BJ (cell line): ENCODE results near the gene PRKCE. TPM values are rescaled to one million over a fixed set of nuclear protein-coding genes. Genes with fewer than 3 reads are reported as not detected.

Source experiments
- CTCF ChIA-PET: fragments of 350-600 bp; formaldehyde crosslinking; extraction: SDS; loops from one replicate; lab custom pipeline; 2021; ENCODE audit warnings: antibody characterized with exemption, inconsistent platforms; lab: Yijun Ruan, JAX
- POLR2A ChIA-PET: fragments of 300-600 bp; sonication (Branson Sonifier 250); formaldehyde crosslinking; extraction: SDS; loops from one replicate; lab custom pipeline; 2021; ENCODE audit warnings: antibody characterized with exemption; lab: Charles Lee
- DNase-seq: peaks from one replicate; pipeline ENCODE4 v3.0.0-alpha.2; 2011; ENCODE audit warnings: low read depth
- H3K27me3 ChIP-seq: 2 replicates; pipeline ENCODE4 v1.6.0; 2011; ENCODE audit warnings: low read length; ENCODE audit not compliant: control insufficient read depth, insufficient read depth
- H3K36me3 ChIP-seq: 2 replicates; pipeline ENCODE4 v1.5.1; 2011; ENCODE audit warnings: low read length; ENCODE audit not compliant: control insufficient read depth, insufficient read depth
- H3K4me3 ChIP-seq: 2 replicates; pipeline ENCODE4 v1.5.1; 2011; ENCODE audit warnings: low read depth, mild to moderate bottlenecking, control low read depth, low read length
- CTCF ChIP-seq: IDR thresholded peaks from 2 replicates; pipeline ENCODE4 v1.5.1; 2011; ENCODE audit warnings: low read depth, mild to moderate bottlenecking, control low read depth, inconsistent platforms, low read length, moderate library complexity; ENCODE audit not compliant: insufficient read depth
- polyA plus RNA-seq: library from polyadenylated mRNA; depleted of rRNA; stranded (reverse); fragments of >200 nt; gene quantifications from 2 replicates; pipeline ENCODE4 v1.2.3, GENCODE V29; 2011

PRKCE gene
- polyA plus RNA-seq, 1 experiment: 19.7 TPM

- POLR2A ChIA-PET: no interaction called here
- DNase-seq: no peak
- H3K36me3 ChIP-seq: peaks cover 2% of the 10 kb centered on the region; the same call in 1 of the 2 replicates
- H3K4me3 ChIP-seq: no peak overlapping the region
- no peak for TF ChIP-seq CTCF
- CTCF ChIA-PET: interaction anchor here (1.2 kb wide), 1 partner anchor 447 kb away, joined by 3 read pairs; no protein-coding TSS in a partner anchor
- H3K27me3 ChIP-seq: no peaks in the 10 kb centered on the region
Measured at GRCh38 chr2:46014911-46015654, 363.6 kb downstream of the PRKCE start.

- H3K36me3 ChIP-seq: peaks cover 2% of the 10 kb centered on the region; the same call in 1 of the 2 replicates
- ChIA-PET POLR2A (no interaction called here), CTCF (no interaction called here)
- no peak for DNase-seq
- TF ChIP-seq CTCF: no peak
- H3K27me3 ChIP-seq: no peaks in the 10 kb centered on the region
- H3K4me3 ChIP-seq: no peak overlapping the region
Measured at GRCh38 chr2:46015671-46016070, 364.2 kb downstream of the PRKCE start.

- POLR2A ChIA-PET: no interaction called here
- TF ChIP-seq CTCF: no peak
- no peak for DNase-seq
Measured at GRCh38 chr2:46016091-46016490, 364.6 kb downstream of the PRKCE start.

GRCh38 chr2:46018773-46019591, 367.5 kb downstream of the PRKCE start:
- ChIA-PET CTCF (interaction anchor here (0.6 kb wide), 1 partner anchor 314 kb away, joined by 3 read pairs; no protein-coding TSS in a partner anchor), POLR2A (no interaction called here)
- no peak overlapping the region for H3K4me3 ChIP-seq
- no peak for DNase-seq
- no peak for TF ChIP-seq CTCF
- no peaks in the 10 kb centered on the region for H3K27me3 ChIP-seq
- peaks cover 2% of the 10 kb centered on the region; the same call in 1 of the 2 replicates for H3K36me3 ChIP-seq

More at GRCh38 chr2:46016091-46016490, 364.6 kb downstream of the PRKCE start:
- H3K27me3 ChIP-seq: no peaks in the 10 kb centered on the region
- CTCF ChIA-PET: no interaction called here
- peaks cover 2% of the 10 kb centered on the region; the same call in 1 of the 2 replicates for H3K36me3 ChIP-seq
- no peak overlapping the region for H3K4me3 ChIP-seq

- DNase-seq: no peak
- ChIA-PET CTCF (interaction anchor here (0.6 to 1.0 kb wide), 2 partner anchors 9 to 106 kb away, joined by 3 read pairs; no protein-coding TSS in a partner anchor), POLR2A (no interaction called here)
- Histone ChIP-seq H3K36me3 (peaks cover 2% of the 10 kb centered on the region; the same call in 1 of the 2 replicates), H3K27me3 (no peaks in the 10 kb centered on the region), H3K4me3 (no peak overlapping the region)
- TF ChIP-seq CTCF: no peak
Measured at GRCh38 chr2:46020416-46020815, 368.9 kb downstream of the PRKCE start.
